AG09309 (cell line): Measurements from ENCODE around the gene DNAL4.

Experiments used
- DNase-seq: peaks from one replicate; pipeline ENCODE4 v3.0.0-alpha.2; 2010; ENCODE audit warnings: low read depth
- H3K4me3 ChIP-seq: 2 replicates; pipeline ENCODE4 v1.5.1; 2011; ENCODE audit warnings: mild to moderate bottlenecking, low read depth, low read length, moderate library complexity; ENCODE audit not compliant: control insufficient read depth
- CTCF ChIP-seq: IDR thresholded peaks from 2 replicates; pipeline ENCODE4 v1.5.1; 2011; ENCODE audit warnings: mild to moderate bottlenecking, low read depth, low read length, inconsistent platforms; ENCODE audit not compliant: insufficient read depth, control insufficient read depth; ENCODE audit errors: missing control alignments

The DNAL4 gene

GRCh38 chr22:38762551-38762983 lies 31.4 kb downstream of the DNAL4 start:
- no peak for TF ChIP-seq CTCF

GRCh38 chr22:38761202-38762162 lies 32.5 kb downstream of the DNAL4 start:
- TF ChIP-seq CTCF = no peak
- no peak overlapping the region for H3K4me3 ChIP-seq
- no peak for DNase-seq

More at GRCh38 chr22:38762551-38762983, 31.4 kb downstream of the DNAL4 start:
- DNase-seq = no peak
- H3K4me3 ChIP-seq = no peak overlapping the region

GRCh38 chr22:38760477-38761201 lies 33.3 kb downstream of the DNAL4 start:
- no peak for TF ChIP-seq CTCF
- H3K4me3 ChIP-seq = no peak overlapping the region
- no peak for DNase-seq

GRCh38 chr22:38759005-38759404 lies 34.9 kb downstream of the DNAL4 start:
- H3K4me3 ChIP-seq = no peak overlapping the region
- no peak for TF ChIP-seq CTCF
- DNase-seq = no peak

- no peak for TF ChIP-seq CTCF
- H3K4me3 ChIP-seq = no peak overlapping the region
- no peak for DNase-seq
Measured at GRCh38 chr22:38758276-38758945, 35.5 kb downstream of the DNAL4 start.

- TF ChIP-seq CTCF = no peak
- no peak for DNase-seq
- H3K4me3 ChIP-seq = no peak overlapping the region
Measured at GRCh38 chr22:38757464-38757757, 36.5 kb downstream of the DNAL4 start.
